Caco-2 (cell line): ENCODE measurements around the gene RPF1. TPM values are rescaled to one million over a fixed set of nuclear protein-coding genes. Genes with fewer than 3 reads are reported as not detected.

Experiments used
- BruUV-seq: library from RNA; stranded (reverse); fragments of 400-500 nt; replicated peaks from 2 replicates; lab custom pipeline; 2021; lab: Mats Ljungman, UMichigan
- CTCF ChIA-PET: fragments of 300-600 bp; sonication (Branson Sonifier 250); formaldehyde crosslinking; loops from one replicate; lab custom pipeline; 2022; ENCODE audit warnings: antibody characterized with exemption; lab: Charles Lee
- POLR2A ChIA-PET: fragments of 300-600 bp; sonication (Branson Sonifier 250); formaldehyde crosslinking; loops from one replicate; lab custom pipeline; 2022; ENCODE audit warnings: antibody characterized with exemption; lab: Charles Lee
- DNase-seq, 2 experiments: peaks; one replicate each; pipeline versions ENCODE4 v3.0.0 to v3.0.0-alpha.2; 2020 to 2022
- H3K27me3 ChIP-seq: replicated peaks from 2 replicates; pipeline ENCODE4 v1.6.0; 2011; ENCODE audit warnings: low read length; ENCODE audit not compliant: control insufficient read depth, insufficient read depth
- H3K36me3 ChIP-seq: 2 replicates; pipeline ENCODE4 v1.5.1; 2011; ENCODE audit warnings: low read length; ENCODE audit not compliant: control insufficient read depth, insufficient read depth
- H3K4me1 ChIP-seq: fragments of 250-450 bp; sonication (Bioruptor Pico); 2 replicates; pipeline ENCODE4 v1.5.1; 2020; ENCODE audit warnings: mild to moderate bottlenecking
- H3K4me3 ChIP-seq: 2 replicates; pipeline ENCODE4 v1.5.1; 2011; ENCODE audit warnings: low read depth, mild to moderate bottlenecking, control low read depth, low read length
- H3K9me3 ChIP-seq: fragments of 250-450 bp; sonication (Bioruptor Pico); 2 replicates; pipeline ENCODE4 v1.5.1; 2020; ENCODE audit warnings: mild to moderate bottlenecking, moderate library complexity
- H3K27ac Mint-ChIP-seq: one replicate; pipeline ENCODE4 v1.8.0; 2022; ENCODE audit warnings: mixed read lengths; ENCODE audit not compliant: unreplicated experiment
- H3K27me3 Mint-ChIP-seq: one replicate; pipeline ENCODE4 v1.8.0; 2022; ENCODE audit warnings: mixed read lengths; ENCODE audit not compliant: insufficient read depth, unreplicated experiment
- H3K36me3 Mint-ChIP-seq: one replicate; pipeline ENCODE4 v1.8.0; 2022; ENCODE audit warnings: mild to moderate bottlenecking, mixed read lengths; ENCODE audit not compliant: insufficient read depth, unreplicated experiment
- H3K4me1 Mint-ChIP-seq: one replicate; pipeline ENCODE4 v1.8.0; 2022; ENCODE audit warnings: low read depth, mixed read lengths; ENCODE audit not compliant: unreplicated experiment
- H3K4me3 Mint-ChIP-seq: one replicate; pipeline ENCODE4 v1.8.0; 2022; ENCODE audit warnings: mild to moderate bottlenecking, moderate library complexity, mixed read lengths; ENCODE audit not compliant: unreplicated experiment
- H3K9me3 Mint-ChIP-seq: one replicate; pipeline ENCODE4 v1.8.0; 2022; ENCODE audit warnings: mixed read lengths; ENCODE audit not compliant: unreplicated experiment
- intact Hi-C: fragments of 100-400 bp; cut with micrococcal nuclease; formaldehyde crosslinking; loops from one replicate; pipeline ENCODE4 v1.10.0; 2022; ENCODE audit not compliant: unreplicated experiment
- total RNA-seq: library from RNA; stranded (reverse); gene quantifications from 2 replicates; pipeline ENCODE4 v1.2.3, GENCODE V29; 2022
- TF ChIP-seq, protein P1 (sequence below), 2 experiments: fragments of 200-600 bp in 1 of 2; IDR thresholded peaks; 1 replicate in 1 of 2; 2 replicates in 1 of 2; pipeline versions ENCODE4 v1.5.1 to v1.8.0; 2011 to 2022; ENCODE audit warnings: antibody characterized with exemption in 1 of 2, control low read depth in 1 of 2, inconsistent platforms in 1 of 2, low read depth in 1 of 2, low read length in 1 of 2, mild to moderate bottlenecking in 1 of 2, moderate library complexity in 1 of 2; ENCODE audit not compliant: insufficient read depth in 1 of 2, severe bottlenecking in 1 of 2, unreplicated experiment in 1 of 2

The RPF1 gene
- total RNA-seq, 1 experiment from 2014 or later: 15.7 TPM

- Mint-ChIP-seq H3K9me3 (peaks cover 16% of the 10 kb centered on the region), H3K36me3 (no peaks in the 10 kb centered on the region), H3K4me3 (no peak overlapping the region), H3K4me1 (no peaks in the 10 kb centered on the region), H3K27ac (no peak overlapping the region), H3K27me3 (no peaks in the 10 kb centered on the region)
- no peak overlapping the region for H3K4me3 ChIP-seq
- peak in 1 of 2 experiments; percentile 41 for DNase-seq
- TF ChIP-seq, protein P1, sequence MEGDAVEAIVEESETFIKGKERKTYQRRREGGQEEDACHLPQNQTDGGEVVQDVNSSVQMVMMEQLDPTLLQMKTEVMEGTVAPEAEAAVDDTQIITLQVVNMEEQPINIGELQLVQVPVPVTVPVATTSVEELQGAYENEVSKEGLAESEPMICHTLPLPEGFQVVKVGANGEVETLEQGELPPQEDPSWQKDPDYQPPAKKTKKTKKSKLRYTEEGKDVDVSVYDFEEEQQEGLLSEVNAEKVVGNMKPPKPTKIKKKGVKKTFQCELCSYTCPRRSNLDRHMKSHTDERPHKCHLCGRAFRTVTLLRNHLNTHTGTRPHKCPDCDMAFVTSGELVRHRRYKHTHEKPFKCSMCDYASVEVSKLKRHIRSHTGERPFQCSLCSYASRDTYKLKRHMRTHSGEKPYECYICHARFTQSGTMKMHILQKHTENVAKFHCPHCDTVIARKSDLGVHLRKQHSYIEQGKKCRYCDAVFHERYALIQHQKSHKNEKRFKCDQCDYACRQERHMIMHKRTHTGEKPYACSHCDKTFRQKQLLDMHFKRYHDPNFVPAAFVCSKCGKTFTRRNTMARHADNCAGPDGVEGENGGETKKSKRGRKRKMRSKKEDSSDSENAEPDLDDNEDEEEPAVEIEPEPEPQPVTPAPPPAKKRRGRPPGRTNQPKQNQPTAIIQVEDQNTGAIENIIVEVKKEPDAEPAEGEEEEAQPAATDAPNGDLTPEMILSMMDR (IDR thresholded peaks at IDR 0.05; ENCODE audit: insufficient read depth in 1 of 2, low read depth in 1 of 2, low read length in 1 of 2, severe bottlenecking in 1 of 2, unreplicated experiment in 1 of 2): peak; percentile 53
- BruUV-seq: no TSS peak
- ChIA-PET POLR2A (no interaction called here), CTCF (no interaction called here)
- intact Hi-C loops: loop anchor here (1.0 to 10.0 kb wide), 5 partner anchors 159 to 526 kb away; no protein-coding TSS in a partner anchor
- no peaks in the 10 kb centered on the region for H3K27me3 ChIP-seq
- H3K9me3 ChIP-seq: no peaks in the 10 kb centered on the region
- no peaks in the 10 kb centered on the region for H3K4me1 ChIP-seq
- no peaks in the 10 kb centered on the region for H3K36me3 ChIP-seq
Measured at GRCh38 chr1:84433258-84434080, 45.6 kb upstream of the RPF1 start.

DNA sequence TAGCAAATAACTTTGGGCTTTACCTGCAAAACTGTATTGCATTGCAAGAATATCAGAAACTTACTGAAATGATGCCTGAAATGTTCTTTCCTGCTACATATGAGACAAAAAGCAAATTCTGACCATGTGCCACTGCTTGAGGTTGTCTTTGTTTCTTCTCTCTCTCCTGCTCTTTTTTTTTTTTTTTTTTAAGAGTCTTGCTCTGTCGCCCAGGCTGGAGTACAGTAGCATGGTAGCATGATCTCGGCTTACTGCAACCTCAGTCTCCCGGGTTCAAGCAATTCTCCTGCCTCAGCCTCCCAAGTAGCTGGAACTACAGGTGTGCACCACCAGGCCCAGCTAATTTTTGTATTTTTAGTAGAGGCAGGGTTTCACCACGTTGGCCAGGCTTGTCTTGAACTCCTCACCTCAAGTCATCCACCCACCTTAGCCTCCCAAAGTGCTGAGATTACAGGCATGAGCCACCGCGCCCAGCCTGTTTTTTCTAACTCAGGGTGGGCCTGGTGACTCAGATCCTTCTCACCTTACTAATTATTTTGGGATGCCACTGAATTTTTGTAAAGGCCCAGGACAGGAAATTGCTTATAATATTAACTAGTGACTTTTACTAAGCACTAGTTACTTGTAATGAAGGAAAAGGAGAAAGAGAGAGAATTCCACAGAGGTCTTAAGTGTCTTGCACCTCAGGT lies 44.8 kb upstream of the RPF1 start:
- no TSS peak for BruUV-seq
- Histone ChIP-seq H3K36me3 (no peaks in the 10 kb centered on the region), H3K27me3 (no peaks in the 10 kb centered on the region), H3K4me1 (no peaks in the 10 kb centered on the region), H3K4me3 (no peak overlapping the region), H3K9me3 (no peaks in the 10 kb centered on the region)
- intact Hi-C loops: loop anchor here (5.0 to 10.0 kb wide), 3 partner anchors 159 to 527 kb away; no protein-coding TSS in a partner anchor
- POLR2A ChIA-PET: no interaction called here
- CTCF ChIA-PET: no interaction called here
- Mint-ChIP-seq H3K36me3 (no peaks in the 10 kb centered on the region), H3K27me3 (no peaks in the 10 kb centered on the region), H3K4me3 (no peak overlapping the region), H3K4me1 (no peaks in the 10 kb centered on the region), H3K9me3 (peaks cover 10% of the 10 kb centered on the region), H3K27ac (no peak overlapping the region)
- TF ChIP-seq, protein P1 (IDR thresholded peaks at IDR 0.05; ENCODE audit: insufficient read depth in 1 of 2, low read depth in 1 of 2, low read length in 1 of 2, severe bottlenecking in 1 of 2, unreplicated experiment in 1 of 2): no peak
- DNase-seq: no peak

DNA sequence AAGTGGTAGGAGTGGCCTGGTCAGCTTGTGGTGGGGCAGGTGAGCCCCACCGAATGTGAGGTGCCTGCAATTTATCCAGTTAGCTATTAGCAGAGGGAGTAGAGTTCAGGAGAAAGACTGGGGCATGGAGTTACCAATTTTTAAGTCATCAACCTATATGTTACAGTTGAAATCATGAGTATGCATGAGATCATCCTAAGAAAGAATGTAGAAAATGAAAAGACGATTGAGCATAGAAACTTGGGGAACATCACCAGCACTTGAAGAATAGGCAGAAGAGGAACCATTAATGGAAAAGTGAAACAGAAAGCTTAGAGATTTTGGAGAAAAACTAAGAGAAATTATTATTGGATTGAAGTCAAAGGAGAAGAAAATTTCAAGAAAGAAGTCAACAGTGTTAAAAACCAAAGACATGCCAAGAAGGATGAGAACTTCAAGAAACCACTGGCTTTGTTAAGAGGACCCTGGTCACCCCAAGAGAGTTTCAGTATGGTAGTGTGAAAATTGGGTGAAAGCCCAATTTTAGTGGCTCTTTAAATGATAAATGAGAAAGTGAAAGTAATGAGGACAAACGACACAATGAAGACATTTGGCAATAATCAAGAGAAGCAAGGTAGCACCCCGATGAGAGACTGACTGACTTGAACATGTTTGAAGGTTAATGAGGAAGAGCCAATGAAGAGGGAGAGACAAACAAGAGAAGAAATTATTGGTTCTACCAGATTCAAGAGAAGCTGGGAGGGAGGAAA lies 44.1 kb upstream of the RPF1 start:
- intact Hi-C loops: loop anchor here (5.0 to 10.0 kb wide), 3 partner anchors 160 to 528 kb away; no protein-coding TSS in a partner anchor
- no TSS peak for BruUV-seq
- H3K4me3 ChIP-seq: no peak overlapping the region
- DNase-seq: no peak
- TF ChIP-seq, protein P1 (IDR thresholded peaks at IDR 0.05; ENCODE audit: insufficient read depth in 1 of 2, low read depth in 1 of 2, low read length in 1 of 2, severe bottlenecking in 1 of 2, unreplicated experiment in 1 of 2): no peak
- no peaks in the 10 kb centered on the region for H3K4me1 Mint-ChIP-seq
- H3K27me3 ChIP-seq: no peaks in the 10 kb centered on the region
- H3K9me3 Mint-ChIP-seq: peaks cover 2% of the 10 kb centered on the region
- no peaks in the 10 kb centered on the region for H3K9me3 ChIP-seq
- no peak overlapping the region for H3K27ac Mint-ChIP-seq
- peaks cover 4% of the 10 kb centered on the region for H3K27me3 Mint-ChIP-seq
- H3K4me1 ChIP-seq: no peaks in the 10 kb centered on the region
- no peaks in the 10 kb centered on the region for H3K36me3 Mint-ChIP-seq
- ChIA-PET CTCF (no interaction called here), POLR2A (no interaction called here)
- no peaks in the 10 kb centered on the region for H3K36me3 ChIP-seq
- H3K4me3 Mint-ChIP-seq: no peak overlapping the region
